Effector memory CD4-positive, alpha-beta T cell (primary cell): ENCODE measurements around the gene GRIN3A.

Source experiments
- DNase-seq, 3 donors: peaks; one replicate each; pipeline ENCODE4 v3.0.0-alpha.2; 2020
- H3K27ac ChIP-seq: 2 replicates; pipeline ENCODE4 v1.7.0; 2013; ENCODE audit warnings: mild to moderate bottlenecking, low read length, moderate library complexity; ENCODE audit not compliant: insufficient read depth, poor library complexity, severe bottlenecking
- H3K27me3 ChIP-seq: replicated peaks from 2 replicates; pipeline ENCODE4 v1.7.0; 2013; ENCODE audit warnings: mild to moderate bottlenecking, low read length; ENCODE audit not compliant: insufficient read depth, control insufficient read depth, poor library complexity, severe bottlenecking
- H3K36me3 ChIP-seq: 2 replicates; pipeline ENCODE4 v1.7.0; 2013; ENCODE audit warnings: mild to moderate bottlenecking, low read length, moderate library complexity; ENCODE audit not compliant: control insufficient read depth, insufficient read depth
- H3K4me1 ChIP-seq: 2 replicates; pipeline ENCODE4 v1.7.0; 2013; ENCODE audit warnings: low read length, mild to moderate bottlenecking; ENCODE audit not compliant: control insufficient read depth, insufficient read depth, poor library complexity, severe bottlenecking
- H3K4me3 ChIP-seq: 2 replicates; pipeline ENCODE4 v1.7.0; 2013; ENCODE audit warnings: low read length, low read depth, mild to moderate bottlenecking; ENCODE audit not compliant: insufficient read depth, poor library complexity, severe bottlenecking
- H3K9me3 ChIP-seq: 2 replicates; pipeline ENCODE4 v1.7.0; 2013; ENCODE audit warnings: mild to moderate bottlenecking, low read length, moderate library complexity; ENCODE audit not compliant: control insufficient read depth

The GRIN3A gene

DNA sequence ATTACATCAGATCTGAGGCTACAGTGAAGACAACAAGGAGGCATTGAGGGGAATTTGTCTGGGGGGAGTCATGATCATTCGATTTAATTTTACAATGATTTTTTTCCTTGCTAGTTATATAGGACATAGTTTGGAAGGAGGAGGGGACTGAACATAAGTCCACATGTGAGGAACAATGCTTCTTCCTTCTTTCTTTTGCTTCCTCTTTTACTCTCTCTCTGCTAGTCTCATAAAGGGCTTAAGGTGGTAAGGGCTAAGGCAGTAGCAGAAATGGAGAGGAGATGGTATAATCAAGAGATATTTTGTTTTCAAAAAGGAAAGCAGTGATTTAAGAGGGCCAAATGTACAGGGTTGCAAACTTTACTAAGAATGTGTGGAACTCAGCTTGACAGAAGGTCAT, 64.3 kb downstream of the GRIN3A start:
- DNase-seq, result no peak
- Histone ChIP-seq H3K27me3 (no peaks in the 10 kb centered on the region), H3K27ac (no peak overlapping the region), H3K4me1 (no peaks in the 10 kb centered on the region), H3K4me3 (no peak overlapping the region), H3K9me3 (no peaks in the 10 kb centered on the region), H3K36me3 (no peaks in the 10 kb centered on the region)

DNA sequence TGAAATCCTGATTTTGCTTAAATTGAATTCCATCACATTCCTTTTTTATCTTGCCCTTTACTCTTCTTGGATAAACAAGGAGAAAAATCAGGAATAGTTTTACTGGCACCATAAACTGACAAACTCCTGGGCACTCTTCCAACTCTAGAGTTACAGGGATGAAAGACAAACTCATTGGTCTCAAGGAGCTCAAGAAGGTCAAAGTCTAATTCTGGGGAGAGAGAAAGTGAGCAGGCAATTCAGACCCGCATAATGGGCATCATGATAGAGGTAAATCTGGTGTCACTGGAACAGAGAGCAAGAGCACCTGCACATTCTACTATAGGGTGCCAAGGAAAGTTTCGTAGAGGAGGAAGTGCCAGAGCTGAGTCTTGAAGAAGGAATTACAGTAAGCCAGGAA, 64.8 kb downstream of the GRIN3A start:
- no peaks in the 10 kb centered on the region for H3K9me3 ChIP-seq
- no peaks in the 10 kb centered on the region for H3K4me1 ChIP-seq
- no peaks in the 10 kb centered on the region for H3K27me3 ChIP-seq
- no peak for DNase-seq
- H3K27ac ChIP-seq, result no peak overlapping the region
- no peaks in the 10 kb centered on the region for H3K36me3 ChIP-seq
- H3K4me3 ChIP-seq, result no peak overlapping the region

DNA sequence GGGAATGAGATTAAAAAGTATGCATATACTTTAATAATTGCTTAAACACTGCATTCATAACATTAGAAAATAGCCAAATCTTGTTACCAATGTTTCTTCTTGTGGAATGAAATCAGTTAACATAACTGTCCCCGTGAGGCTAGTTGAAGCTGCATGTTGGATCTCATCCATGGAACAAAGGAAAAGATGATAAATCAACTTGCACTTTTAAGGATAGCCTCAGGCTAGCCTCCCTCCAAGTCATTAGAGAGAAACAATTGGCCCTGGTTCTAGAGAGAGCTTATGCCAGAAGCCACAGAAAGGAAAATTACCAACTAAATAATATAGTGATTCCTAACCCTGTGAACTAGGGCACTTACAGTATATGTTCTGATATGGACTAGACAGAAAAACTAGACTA, 66.9 kb downstream of the GRIN3A start:
- no peak overlapping the region for H3K27ac ChIP-seq
- no peak for DNase-seq
- H3K4me1 ChIP-seq, result no peaks in the 10 kb centered on the region
- H3K4me3 ChIP-seq, result no peak overlapping the region
- no peaks in the 10 kb centered on the region for H3K27me3 ChIP-seq
- H3K9me3 ChIP-seq, result no peaks in the 10 kb centered on the region
- no peaks in the 10 kb centered on the region for H3K36me3 ChIP-seq

DNA sequence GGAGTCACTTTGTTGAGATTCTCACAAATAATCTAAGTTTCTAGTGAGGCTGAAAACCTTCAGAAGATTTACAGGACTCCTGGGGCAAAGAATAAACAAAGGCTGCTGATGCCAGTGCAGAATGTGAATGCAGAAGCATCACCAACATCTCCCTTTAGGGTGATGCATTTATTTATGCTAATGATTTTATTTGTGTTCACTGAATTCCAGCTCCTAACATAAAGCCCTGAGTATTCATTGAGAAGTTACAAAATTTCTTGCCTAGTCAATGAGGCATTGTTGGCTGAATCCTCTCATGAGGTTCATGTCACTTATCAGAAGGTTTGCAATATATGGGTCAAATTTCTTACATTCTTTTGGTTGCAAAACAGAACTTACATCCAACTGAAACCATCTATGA, 70.0 kb downstream of the GRIN3A start:
- H3K9me3 ChIP-seq, result no peaks in the 10 kb centered on the region
- no peak for DNase-seq
- no peak overlapping the region for H3K27ac ChIP-seq
- H3K36me3 ChIP-seq, result no peaks in the 10 kb centered on the region
- H3K4me3 ChIP-seq, result no peak overlapping the region
- H3K4me1 ChIP-seq, result no peaks in the 10 kb centered on the region
- H3K27me3 ChIP-seq, result no peaks in the 10 kb centered on the region

DNA sequence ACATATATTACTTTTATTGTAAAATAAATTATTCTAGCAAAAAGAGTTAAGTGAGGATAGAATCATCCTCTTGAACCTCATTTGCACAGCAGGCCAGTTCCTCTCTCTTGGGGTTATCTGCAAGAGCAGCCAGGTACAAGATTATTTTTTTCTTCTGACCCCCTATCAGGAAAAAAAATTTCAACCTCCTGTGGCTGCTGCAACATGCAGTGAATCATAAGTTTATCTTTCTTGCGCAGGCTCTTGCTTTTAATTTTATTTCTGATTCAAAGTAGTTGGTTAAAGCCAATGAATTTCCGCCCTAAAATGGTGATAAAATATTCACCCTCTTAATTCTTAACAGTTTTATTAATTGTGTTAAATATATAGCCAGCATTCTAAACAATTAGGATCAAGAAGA, 74.0 kb downstream of the GRIN3A start:
- Histone ChIP-seq H3K4me3 (no peak overlapping the region), H3K9me3 (no peaks in the 10 kb centered on the region), H3K27me3 (no peaks in the 10 kb centered on the region), H3K36me3 (no peaks in the 10 kb centered on the region), H3K4me1 (no peaks in the 10 kb centered on the region), H3K27ac (no peak overlapping the region)
- DNase-seq, result no peak

DNA sequence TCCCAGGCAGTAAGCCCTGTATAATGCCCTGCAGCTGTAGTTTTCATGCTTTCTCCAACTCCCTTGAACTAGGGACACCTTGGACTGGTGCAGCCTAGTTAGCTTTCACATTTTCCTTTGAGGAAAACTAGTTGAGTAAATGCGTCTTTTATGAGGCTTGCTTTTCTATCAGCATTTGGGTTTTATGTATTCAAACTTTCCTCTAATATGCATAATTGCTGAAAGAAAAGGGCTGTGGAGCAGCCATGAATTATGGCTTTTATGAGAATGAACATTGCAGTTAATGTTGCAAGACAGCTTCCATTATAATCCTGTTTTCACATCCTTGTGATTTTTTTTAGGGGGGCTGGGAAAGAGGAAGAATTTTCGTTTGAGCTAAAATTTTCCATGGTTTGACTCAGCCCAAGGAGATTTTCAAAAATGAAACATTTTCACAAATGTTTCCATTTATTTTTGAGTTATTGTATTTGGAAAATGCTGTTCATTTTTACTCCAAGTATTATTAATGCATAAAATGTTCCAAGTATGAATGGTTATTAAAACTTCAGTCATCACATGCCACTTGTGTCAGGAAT, 85.8 kb downstream of the GRIN3A start:
- H3K9me3 ChIP-seq, result no peaks in the 10 kb centered on the region
- DNase-seq, result no peak

DNA sequence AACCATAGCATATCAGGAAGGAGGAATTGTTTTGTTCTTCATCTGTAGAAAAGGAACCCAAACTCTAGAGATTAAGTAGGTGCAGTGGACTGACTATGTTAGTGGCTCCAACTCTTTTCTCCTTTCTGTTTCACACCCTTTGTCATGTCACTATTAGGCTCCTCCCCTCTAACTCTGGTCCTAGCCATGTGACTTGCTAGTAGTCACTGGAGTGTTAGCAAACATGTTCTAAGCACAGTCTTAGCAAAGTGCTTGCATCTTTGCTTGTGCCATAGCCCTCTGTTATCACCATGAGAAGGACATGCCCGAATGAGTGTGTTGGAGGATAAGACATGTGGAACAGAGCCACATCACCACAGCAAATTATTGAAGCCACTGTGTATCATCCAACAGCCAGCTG, 88.3 kb downstream of the GRIN3A start:
- no peak overlapping the region for H3K27ac ChIP-seq
- DNase-seq, result no peak
- no peaks in the 10 kb centered on the region for H3K36me3 ChIP-seq

More for the DNA sequence above, 85.8 kb downstream of the GRIN3A start:
- Histone ChIP-seq H3K27ac (no peak overlapping the region), H3K27me3 (no peaks in the 10 kb centered on the region), H3K36me3 (no peaks in the 10 kb centered on the region), H3K4me1 (no peaks in the 10 kb centered on the region), H3K4me3 (no peak overlapping the region)

DNA sequence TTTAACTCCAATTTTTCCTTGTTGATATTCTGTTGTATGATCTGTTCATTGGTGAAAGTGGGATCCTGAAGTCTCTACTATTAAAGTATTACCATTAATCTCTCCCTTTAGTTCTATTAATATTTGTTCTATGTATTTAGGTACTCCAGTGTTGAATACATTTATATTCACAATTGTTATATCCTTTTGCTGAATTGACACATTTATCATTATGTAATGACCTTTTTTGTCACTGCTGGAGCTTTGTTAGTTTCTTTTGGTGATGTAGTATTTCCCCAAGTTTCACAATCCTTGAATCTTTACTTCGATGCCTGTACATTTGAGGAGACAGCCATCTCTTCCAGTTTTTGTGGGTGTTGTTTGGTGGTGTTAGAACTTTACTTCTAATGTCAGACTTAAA, 90.0 kb downstream of the GRIN3A start:
- Histone ChIP-seq H3K4me3 (no peak overlapping the region), H3K36me3 (no peaks in the 10 kb centered on the region), H3K27ac (no peak overlapping the region), H3K27me3 (no peaks in the 10 kb centered on the region), H3K9me3 (no peaks in the 10 kb centered on the region), H3K4me1 (no peaks in the 10 kb centered on the region)
- no peak for DNase-seq

More for the DNA sequence above, 88.3 kb downstream of the GRIN3A start:
- no peaks in the 10 kb centered on the region for H3K27me3 ChIP-seq
- no peaks in the 10 kb centered on the region for H3K9me3 ChIP-seq
- H3K4me1 ChIP-seq, result no peaks in the 10 kb centered on the region
- H3K4me3 ChIP-seq, result no peak overlapping the region

DNA sequence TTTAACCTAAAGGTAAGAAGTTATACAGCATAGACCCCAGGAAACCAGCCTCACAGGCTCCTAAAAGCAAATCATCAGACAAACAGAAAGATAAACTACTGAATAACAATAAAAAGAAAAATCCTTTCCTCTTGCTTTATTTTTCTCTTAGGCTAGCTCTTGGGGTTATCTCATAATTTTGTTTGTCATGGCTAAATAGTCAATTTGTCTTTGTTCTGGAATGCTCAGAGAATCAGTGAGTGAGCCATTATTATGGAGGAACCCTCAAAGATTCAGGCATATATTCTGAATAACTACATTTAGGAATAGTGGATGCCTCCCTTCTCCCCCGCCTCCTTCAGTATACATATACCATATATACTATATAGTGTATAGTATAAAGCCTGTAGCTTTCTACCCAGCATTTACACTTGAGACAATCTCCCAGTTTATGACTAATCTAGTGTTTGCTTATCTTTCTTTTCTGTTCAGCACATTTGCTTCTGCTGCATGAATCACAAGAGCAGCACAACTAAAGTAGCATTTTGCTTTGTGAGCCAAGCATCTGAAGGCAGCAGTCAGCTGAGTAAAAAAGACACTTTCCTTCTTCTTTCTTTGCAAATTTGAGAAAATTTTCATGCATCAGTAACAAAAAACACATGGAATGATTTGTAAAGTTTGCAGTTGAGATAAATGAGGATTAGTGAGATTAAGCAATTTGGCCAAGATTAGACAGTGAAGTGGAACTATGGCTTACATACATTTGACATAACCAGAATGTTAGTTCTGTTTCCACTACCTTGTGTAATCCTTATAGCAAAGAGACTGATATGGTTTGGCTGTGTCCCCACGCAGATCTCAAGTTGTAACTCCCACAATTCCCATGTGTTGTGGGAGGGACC, 98.4 kb downstream of the GRIN3A start:
- Histone ChIP-seq H3K27me3 (no peaks in the 10 kb centered on the region), H3K36me3 (no peaks in the 10 kb centered on the region), H3K9me3 (no peaks in the 10 kb centered on the region), H3K4me1 (no peaks in the 10 kb centered on the region), H3K27ac (no peak overlapping the region), H3K4me3 (no peak overlapping the region)
- no peak for DNase-seq

DNA sequence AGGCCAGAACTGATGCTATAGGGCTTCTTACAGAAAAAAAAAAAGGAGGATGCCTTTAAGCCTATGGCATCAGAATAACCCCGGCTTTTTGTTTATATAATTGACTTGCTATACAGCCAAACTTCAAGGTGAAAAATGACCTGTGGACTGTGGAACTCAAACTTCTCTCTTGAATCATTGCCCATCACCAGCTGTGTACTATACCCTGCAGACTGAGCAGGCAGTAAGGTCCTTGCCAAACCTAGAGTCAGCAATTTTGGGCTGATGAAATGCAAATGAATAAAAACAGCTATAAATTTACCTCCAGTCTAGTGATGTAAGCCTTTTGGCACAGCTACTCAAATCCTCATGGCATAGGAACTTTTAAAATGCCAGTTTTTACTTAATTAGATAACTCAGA, 99.1 kb downstream of the GRIN3A start:
- no peak for DNase-seq
- H3K36me3 ChIP-seq, result no peaks in the 10 kb centered on the region
- no peak overlapping the region for H3K27ac ChIP-seq
- no peaks in the 10 kb centered on the region for H3K27me3 ChIP-seq
- no peaks in the 10 kb centered on the region for H3K4me1 ChIP-seq
- H3K4me3 ChIP-seq, result no peak overlapping the region
- H3K9me3 ChIP-seq, result no peaks in the 10 kb centered on the region
